HCT116 (cell line): Measurements from ENCODE around the gene TMEM51. TPM values are rescaled to one million over a fixed set of nuclear protein-coding genes. Genes with fewer than 3 reads are reported as not detected.

Experiments used
- ATAC-seq: fragments of 200-7000 bp; cut with Tn5 transposase; 2 replicates; pipeline ENCODE4 v1.9.1; 2020; ENCODE audit warnings: mild to moderate bottlenecking, moderate library complexity
- BruUV-seq: library from RNA; stranded (reverse); fragments of 400-500 nt; replicated peaks from 2 replicates; lab custom pipeline; 2021; lab: Mats Ljungman, UMichigan
- CTCF ChIA-PET: fragments of 300-600 bp; sonication (Branson Sonifier 250); formaldehyde crosslinking; loops from one replicate; lab custom pipeline; 2021; ENCODE audit warnings: antibody characterized with exemption; lab: Charles Lee
- POLR2A ChIA-PET: fragments of 300-600, 350-600 bp; sonication (Branson Sonifier 250); formaldehyde crosslinking; loops from one replicate; lab custom pipeline; 2021; ENCODE audit warnings: antibody characterized with exemption; lab: Charles Lee
- RAD21 ChIA-PET, 2 experiments: fragments of 300-600 bp; sonication (Branson Sonifier 250); formaldehyde crosslinking; loops; one replicate each; lab custom pipeline; 2023; ENCODE audit warnings: low total read pairs in 2 of 2; ENCODE audit not compliant: uncharacterized antibody in 2 of 2, unreplicated experiment in 2 of 2, low non-redundant PET in 1 of 2; lab: Charles Lee
- DNase-seq: peaks from one replicate; pipeline ENCODE4 v3.0.0-alpha.2; 2010; ENCODE audit warnings: low read depth, low spot score
- H2AFZ ChIP-seq: fragments of 200-600 bp; shearing (Covaris generic), sonication (generic); 2 replicates; pipeline ENCODE4 v1.6.1; 2017; ENCODE audit warnings: low read depth, mixed run types, mixed read lengths, antibody characterized with exemption, low read length; ENCODE audit not compliant: poor library complexity, severe bottlenecking
- H3K27ac ChIP-seq: 2 replicates; pipeline ENCODE4 v1.5.1; 2012; ENCODE audit warnings: low read depth, low read length
- H3K27me3 ChIP-seq: fragments of 200-600 bp; sonication (generic); 2 replicates; pipeline ENCODE4 v1.6.1; 2016; ENCODE audit warnings: mixed run types, low read length, mixed read lengths; ENCODE audit not compliant: insufficient read depth
- H3K36me3 ChIP-seq, 2 experiments: fragments of 200-500 bp in 1 of 2; fragments of 200-600 bp in 1 of 2; sonication (Bioruptor generic) in 1 of 2; sonication (generic) in 1 of 2; 2 replicates each; pipeline versions ENCODE4 v1.5.1 to v1.6.1; 2014 to 2016; ENCODE audit warnings: low read length in 2 of 2, inconsistent platforms in 1 of 2, mixed read lengths in 1 of 2, mixed run types in 1 of 2; ENCODE audit not compliant: insufficient read depth in 2 of 2, control insufficient read depth in 1 of 2
- H3K4me1 ChIP-seq, 2 experiments: fragments of 200-600 bp in 1 of 2; sonication (generic) in 1 of 2; 2 replicates each; pipeline versions ENCODE4 v1.5.1 to v1.6.1; 2012 to 2017; ENCODE audit warnings: low read length in 2 of 2, inconsistent platforms in 1 of 2, mild to moderate bottlenecking in 1 of 2, mixed read lengths in 1 of 2, mixed run types in 1 of 2, moderate library complexity in 1 of 2; ENCODE audit not compliant: insufficient read depth in 2 of 2, control insufficient read depth in 1 of 2
- H3K4me2 ChIP-seq: fragments of 200-600 bp; sonication (generic); 2 replicates; pipeline ENCODE4 v1.6.1; 2017; ENCODE audit warnings: mixed run types, low read length, mixed read lengths
- H3K4me3 ChIP-seq, 2 experiments: fragments of 200-600 bp in 1 of 2; sonication (generic) in 1 of 2; replicated peaks in 1 of 2; 2 replicates each; pipeline ENCODE4 v1.5.1; 2011 to 2016; ENCODE audit warnings: low read length in 2 of 2, control low read depth in 1 of 2, low read depth in 1 of 2, mild to moderate bottlenecking in 1 of 2, mixed read lengths in 1 of 2, mixed run types in 1 of 2
- H3K79me2 ChIP-seq: fragments of 200-600 bp; sonication (generic); 2 replicates; pipeline ENCODE4 v1.6.1; 2017; ENCODE audit warnings: mild to moderate bottlenecking, mixed run types, low read length, moderate library complexity, mixed read lengths; ENCODE audit not compliant: insufficient read depth
- H3K9ac ChIP-seq: fragments of 200-600 bp; sonication (generic); 2 replicates; pipeline ENCODE4 v1.6.1; 2016; ENCODE audit warnings: low read length, mixed read lengths
- H3K9me2 ChIP-seq: fragments of 200-600 bp; sonication (generic), shearing (Covaris generic); 2 replicates; pipeline ENCODE4 v1.6.1; 2017; ENCODE audit warnings: mixed run types, mild to moderate bottlenecking, moderate library complexity; ENCODE audit not compliant: insufficient read depth
- H3K9me3 ChIP-seq, 2 experiments: fragments of 200-500 bp in 1 of 2; fragments of 200-600 bp in 1 of 2; sonication (Bioruptor generic) in 1 of 2; sonication (generic) in 1 of 2; 2 replicates each; pipeline ENCODE4 v1.6.1; 2014 to 2017; ENCODE audit warnings: low read length in 2 of 2, mixed read lengths in 2 of 2, inconsistent platforms in 1 of 2, low read depth in 1 of 2, mild to moderate bottlenecking in 1 of 2, mixed run types in 1 of 2, moderate library complexity in 1 of 2; ENCODE audit not compliant: control insufficient read depth in 1 of 2, insufficient read depth in 1 of 2
- H4K20me1 ChIP-seq: fragments of 200-600 bp; sonication (generic), shearing (Covaris generic); 2 replicates; pipeline ENCODE4 v1.6.1; 2017; ENCODE audit warnings: mixed run types, mild to moderate bottlenecking, moderate library complexity; ENCODE audit not compliant: insufficient read depth
- CBX3 ChIP-seq: IDR thresholded peaks from 2 replicates; pipeline ENCODE4 v1.6.1; 2012; ENCODE audit warnings: low read depth
- EGR1 ChIP-seq: IDR thresholded peaks from 2 replicates; pipeline ENCODE4 v1.6.1; 2012; ENCODE audit warnings: low read depth
- EZH2 ChIP-seq: fragments of 200-600 bp; sonication (generic); IDR thresholded peaks from 2 replicates; pipeline ENCODE4 v1.6.1; 2017; ENCODE audit warnings: antibody characterized with exemption, mixed run types
- EZH2phosphoT487 ChIP-seq: fragments of 200-600 bp; IDR thresholded peaks from 2 replicates; pipeline ENCODE4 v1.6.1; 2018; ENCODE audit warnings: antibody characterized with exemption, borderline replicate concordance
- FOSL1 ChIP-seq: IDR thresholded peaks from 2 replicates; pipeline ENCODE4 v1.6.1; 2012; ENCODE audit warnings: low read depth
- RAD21 ChIP-seq: IDR thresholded peaks from 2 replicates; pipeline ENCODE4 v1.6.1; 2012; ENCODE audit warnings: low read depth, mild to moderate bottlenecking
- SRF ChIP-seq: IDR thresholded peaks from 2 replicates; pipeline ENCODE4 v1.6.1; 2012; ENCODE audit warnings: low read depth
- TCF7L2 ChIP-seq: IDR thresholded peaks from 2 replicates; pipeline ENCODE4 v1.7.0; 2011; ENCODE audit warnings: borderline replicate concordance, inconsistent platforms; ENCODE audit not compliant: insufficient read depth, insufficient read length; ENCODE audit errors: extremely low read depth
- ZFX ChIP-seq: fragments of 450-650 bp; IDR thresholded peaks from 2 replicates; pipeline ENCODE4 v1.6.1; 2017
- intact Hi-C: fragments of 100-400 bp; cut with micrococcal nuclease; formaldehyde crosslinking; loops from 2 replicates; pipeline ENCODE4 v1.10.0; 2022
- total RNA-seq: library from RNA; stranded (reverse); gene quantifications from one replicate; pipeline ENCODE4 v1.2.1, GENCODE V29; 2021; ENCODE audit not compliant: unreplicated experiment
- TF ChIP-seq, protein P1 (sequence below): IDR thresholded peaks from 2 replicates; pipeline ENCODE4 v1.6.1; 2011; ENCODE audit warnings: mild to moderate bottlenecking, low read length, moderate library complexity; ENCODE audit not compliant: insufficient replicate concordance; ENCODE audit errors: extremely low read depth
- TF ChIP-seq, protein P2 (sequence below): IDR thresholded peaks from 2 replicates; pipeline ENCODE4 v1.6.1; 2012; ENCODE audit warnings: low read depth
- TF ChIP-seq, protein P3 (sequence below): IDR thresholded peaks from 2 replicates; pipeline ENCODE4 v1.6.1; 2012

The TMEM51 gene
- total RNA-seq, 1 experiment from 2014 or later = 16.6 TPM

DNA sequence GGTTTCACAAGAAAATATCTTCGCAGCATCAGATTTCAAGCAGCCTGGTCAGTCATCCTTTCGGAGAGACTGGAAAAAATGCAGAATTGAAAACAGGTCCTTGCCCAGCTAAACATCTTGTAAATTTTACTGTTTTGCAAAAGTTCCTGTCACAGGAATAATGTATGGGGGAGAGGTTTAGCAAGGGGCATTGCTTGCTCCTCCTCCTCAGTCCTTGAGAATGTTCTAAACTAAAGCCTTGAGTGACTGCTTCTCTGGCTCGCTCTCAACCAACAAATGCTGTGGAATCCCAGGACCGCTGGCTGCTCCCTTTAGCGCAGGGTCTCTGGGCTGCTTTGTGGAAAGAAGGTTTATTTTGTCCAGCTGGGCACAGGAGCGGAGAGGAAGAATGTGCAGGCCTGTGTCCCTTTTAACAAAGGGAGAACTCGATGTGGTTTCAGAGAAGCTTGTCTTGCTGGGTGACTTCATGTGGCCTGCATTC is 59.8 kb downstream of the TMEM51 start:
- Histone ChIP-seq H3K9me3 (no peaks in the 10 kb centered on the region), H3K27ac (no peak overlapping the region), H4K20me1 (no peaks in the 10 kb centered on the region), H3K4me3 (no peak overlapping the region), H3K4me2 (no peak overlapping the region), H3K79me2 (peaks cover 43% of the 10 kb centered on the region), H2AFZ (no peak overlapping the region), H3K4me1 (peaks cover 6 to 10% of the 10 kb centered on the region in 2 experiments; a peak in 3 of 4 replicates), H3K9me2 (no peaks in the 10 kb centered on the region), H3K9ac (no peak overlapping the region), H3K36me3 (peaks cover 0 to 5% of the 10 kb centered on the region in 2 experiments; a peak in 1 of 4 replicates), H3K27me3 (no peaks in the 10 kb centered on the region)
- no peak for ATAC-seq
- intact Hi-C loops = no loop called here
- ChIA-PET POLR2A (no interaction called here), RAD21 (no interaction called here), CTCF (no interaction called here)
- no TSS peak for BruUV-seq
- no peak for DNase-seq
- TF ChIP-seq EZH2phosphoT487 (no peak), SRF (no peak), RAD21 (no peak), EGR1 (no peak), ZFX (no peak), CBX3 (no peak), EZH2 (no peak), TCF7L2 (no peak), FOSL1 (no peak)
- TF ChIP-seq, protein P1, sequence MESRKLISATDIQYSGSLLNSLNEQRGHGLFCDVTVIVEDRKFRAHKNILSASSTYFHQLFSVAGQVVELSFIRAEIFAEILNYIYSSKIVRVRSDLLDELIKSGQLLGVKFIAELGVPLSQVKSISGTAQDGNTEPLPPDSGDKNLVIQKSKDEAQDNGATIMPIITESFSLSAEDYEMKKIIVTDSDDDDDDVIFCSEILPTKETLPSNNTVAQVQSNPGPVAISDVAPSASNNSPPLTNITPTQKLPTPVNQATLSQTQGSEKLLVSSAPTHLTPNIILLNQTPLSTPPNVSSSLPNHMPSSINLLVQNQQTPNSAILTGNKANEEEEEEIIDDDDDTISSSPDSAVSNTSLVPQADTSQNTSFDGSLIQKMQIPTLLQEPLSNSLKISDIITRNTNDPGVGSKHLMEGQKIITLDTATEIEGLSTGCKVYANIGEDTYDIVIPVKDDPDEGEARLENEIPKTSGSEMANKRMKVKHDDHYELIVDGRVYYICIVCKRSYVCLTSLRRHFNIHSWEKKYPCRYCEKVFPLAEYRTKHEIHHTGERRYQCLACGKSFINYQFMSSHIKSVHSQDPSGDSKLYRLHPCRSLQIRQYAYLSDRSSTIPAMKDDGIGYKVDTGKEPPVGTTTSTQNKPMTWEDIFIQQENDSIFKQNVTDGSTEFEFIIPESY = no peak
- TF ChIP-seq, protein P2, sequence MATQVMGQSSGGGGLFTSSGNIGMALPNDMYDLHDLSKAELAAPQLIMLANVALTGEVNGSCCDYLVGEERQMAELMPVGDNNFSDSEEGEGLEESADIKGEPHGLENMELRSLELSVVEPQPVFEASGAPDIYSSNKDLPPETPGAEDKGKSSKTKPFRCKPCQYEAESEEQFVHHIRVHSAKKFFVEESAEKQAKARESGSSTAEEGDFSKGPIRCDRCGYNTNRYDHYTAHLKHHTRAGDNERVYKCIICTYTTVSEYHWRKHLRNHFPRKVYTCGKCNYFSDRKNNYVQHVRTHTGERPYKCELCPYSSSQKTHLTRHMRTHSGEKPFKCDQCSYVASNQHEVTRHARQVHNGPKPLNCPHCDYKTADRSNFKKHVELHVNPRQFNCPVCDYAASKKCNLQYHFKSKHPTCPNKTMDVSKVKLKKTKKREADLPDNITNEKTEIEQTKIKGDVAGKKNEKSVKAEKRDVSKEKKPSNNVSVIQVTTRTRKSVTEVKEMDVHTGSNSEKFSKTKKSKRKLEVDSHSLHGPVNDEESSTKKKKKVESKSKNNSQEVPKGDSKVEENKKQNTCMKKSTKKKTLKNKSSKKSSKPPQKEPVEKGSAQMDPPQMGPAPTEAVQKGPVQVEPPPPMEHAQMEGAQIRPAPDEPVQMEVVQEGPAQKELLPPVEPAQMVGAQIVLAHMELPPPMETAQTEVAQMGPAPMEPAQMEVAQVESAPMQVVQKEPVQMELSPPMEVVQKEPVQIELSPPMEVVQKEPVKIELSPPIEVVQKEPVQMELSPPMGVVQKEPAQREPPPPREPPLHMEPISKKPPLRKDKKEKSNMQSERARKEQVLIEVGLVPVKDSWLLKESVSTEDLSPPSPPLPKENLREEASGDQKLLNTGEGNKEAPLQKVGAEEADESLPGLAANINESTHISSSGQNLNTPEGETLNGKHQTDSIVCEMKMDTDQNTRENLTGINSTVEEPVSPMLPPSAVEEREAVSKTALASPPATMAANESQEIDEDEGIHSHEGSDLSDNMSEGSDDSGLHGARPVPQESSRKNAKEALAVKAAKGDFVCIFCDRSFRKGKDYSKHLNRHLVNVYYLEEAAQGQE = no peak
- TF ChIP-seq, protein P3, sequence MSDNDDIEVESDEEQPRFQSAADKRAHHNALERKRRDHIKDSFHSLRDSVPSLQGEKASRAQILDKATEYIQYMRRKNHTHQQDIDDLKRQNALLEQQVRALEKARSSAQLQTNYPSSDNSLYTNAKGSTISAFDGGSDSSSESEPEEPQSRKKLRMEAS = no peak
